Measurements from ENCODE around the gene PCDH9. TPM values are rescaled to one million over a fixed set of nuclear protein-coding genes. Genes with fewer than 3 reads are reported as not detected.

Gene PCDH9
- total and polyA plus RNA-seq, 8 donors = 0.46 to 3.8 (median 1.5) TPM

- Histone ChIP-seq H3K27me3 (no peaks in the 10 kb centered on the region), H3K9me3 (no peaks in the 10 kb centered on the region), H3K36me3 (no peaks in the 10 kb centered on the region), H3K4me3 (no peak overlapping the region), H3K4me1 (no peaks in the 10 kb centered on the region), H3K27ac (no peak overlapping the region)
- DNase-seq (no peak), ATAC-seq (no peak), FAIRE-seq (no peak)
- intact Hi-C loops (cut with DNase I) = no loop called here
- WGBS, 2 donors = 68 to 78% methylated on average over 2 of the region's 2 CpGs
- no peak for TF ChIP-seq CTCF (IDR thresholded peaks at IDR 0.05)
Measured at GRCh38 chr13:66655847-66656454, 574.2 kb downstream of the PCDH9 start.

- Histone ChIP-seq H3K36me3 (no peaks in the 10 kb centered on the region), H3K4me3 (no peak overlapping the region), H3K27me3 (no peaks in the 10 kb centered on the region), H3K9me3 (no peaks in the 10 kb centered on the region), H3K27ac (no peak overlapping the region), H3K4me1 (no peaks in the 10 kb centered on the region)
- intact Hi-C loops (cut with DNase I) = no loop called here
- TF ChIP-seq CTCF (IDR thresholded peaks at IDR 0.05) = no peak
- ATAC-seq (no peak), FAIRE-seq (no peak), DNase-seq (no peak)
- WGBS, 2 donors = 70 to 80% methylated on average over 3 of the region's 3 CpGs
Measured at GRCh38 chr13:66644855-66645460, 585.2 kb downstream of the PCDH9 start.

- DNase-seq = no peak
- WGBS, 2 donors = 47 to 49% methylated on average over 2 of the region's 2 CpGs
- Histone ChIP-seq H3K4me1 (no peaks in the 10 kb centered on the region), H3K4me3 (no peak overlapping the region), H3K9me3 (no peaks in the 10 kb centered on the region), H3K27me3 (no peaks in the 10 kb centered on the region), H3K36me3 (no peaks in the 10 kb centered on the region), H3K27ac (no peak overlapping the region)
- no peak for FAIRE-seq
- ATAC-seq = no peak
- TF ChIP-seq CTCF (IDR thresholded peaks at IDR 0.05) = no peak
- intact Hi-C loops (cut with DNase I) = no loop called here
Measured at GRCh38 chr13:66640231-66640630, 589.9 kb downstream of the PCDH9 start.

GRCh38 chr13:66639044-66639443 lies 591.1 kb downstream of the PCDH9 start:
- no peak for DNase-seq
- H3K27me3 ChIP-seq = no peaks in the 10 kb centered on the region
- intact Hi-C loops (cut with DNase I) = no loop called here
- 80 to 89% methylated on average over 1 of the region's 1 CpG for WGBS, 2 donors
- H3K4me3 ChIP-seq = no peak overlapping the region
- ATAC-seq = no peak
- no peak for TF ChIP-seq CTCF (IDR thresholded peaks at IDR 0.05)
- no peaks in the 10 kb centered on the region for H3K9me3 ChIP-seq
- no peaks in the 10 kb centered on the region for H3K36me3 ChIP-seq
- no peaks in the 10 kb centered on the region for H3K4me1 ChIP-seq
- FAIRE-seq = no peak
- no peak overlapping the region for H3K27ac ChIP-seq

- Histone ChIP-seq H3K36me3 (no peaks in the 10 kb centered on the region), H3K27ac (no peak overlapping the region), H3K9me3 (no peaks in the 10 kb centered on the region), H3K27me3 (no peaks in the 10 kb centered on the region), H3K4me1 (no peaks in the 10 kb centered on the region), H3K4me3 (no peak overlapping the region)
- 67 to 77% methylated on average over 1 of the region's 1 CpG for WGBS, 2 donors
- TF ChIP-seq CTCF (IDR thresholded peaks at IDR 0.05) = no peak
- DNase-seq (no peak), FAIRE-seq (no peak), ATAC-seq (no peak)
- intact Hi-C loops (cut with DNase I) = no loop called here
Measured at GRCh38 chr13:66635526-66635925, 594.6 kb downstream of the PCDH9 start.
